PC-3 (cell line): Measurements from ENCODE around the gene MIDN. TPM values are rescaled to one million over a fixed set of nuclear protein-coding genes. Genes with fewer than 3 reads are reported as not detected.
"Not testable (repeated sequence)": the region's sequence is repeated elsewhere in the genome, so short reads cannot be mapped to it uniquely, and the experiment has no call there.

Experiments
- ATAC-seq: fragments of 200-7000 bp; cut with Tn5 transposase; 2 replicates; pipeline ENCODE4 v1.9.1; 2020; ENCODE audit warnings: mild to moderate bottlenecking, moderate library complexity
- BruUV-seq: library from RNA; stranded (reverse); fragments of 400-500 nt; replicated peaks from 2 replicates; lab custom pipeline; 2021; lab: Mats Ljungman, UMichigan
- CTCF ChIA-PET: fragments of 300-600 bp; sonication (Branson Sonifier 250); formaldehyde crosslinking; loops from one replicate; lab custom pipeline; 2022; ENCODE audit warnings: antibody characterized with exemption; lab: Charles Lee
- POLR2A ChIA-PET: fragments of 300-600 bp; sonication (Branson Sonifier 250); formaldehyde crosslinking; loops from one replicate; lab custom pipeline; 2022; ENCODE audit warnings: antibody characterized with exemption; ENCODE audit not compliant: unreplicated experiment; lab: Charles Lee
- DNase-seq: peaks from one replicate; pipeline ENCODE4 v3.0.0-alpha.2; 2015
- H2AFZ ChIP-seq: fragments of 300-600 bp; sonication (generic); 2 replicates; pipeline ENCODE4 v1.6.0; 2016; ENCODE audit warnings: antibody characterized with exemption, low read length
- H3F3A ChIP-seq: fragments of 300-600 bp; sonication (generic); one replicate; pipeline ENCODE4 v1.6.0; 2017; ENCODE audit warnings: antibody characterized with exemption, low read length, control low read depth, mild to moderate bottlenecking; ENCODE audit not compliant: unreplicated experiment
- H3K27ac ChIP-seq: fragments of 300-600 bp; sonication (generic); 2 replicates; pipeline ENCODE4 v1.5.1; 2016; ENCODE audit warnings: mild to moderate bottlenecking, low read length
- H3K27me3 ChIP-seq: fragments of 300-600 bp; sonication (generic); 2 replicates; pipeline ENCODE4 v1.6.1; 2016; ENCODE audit warnings: low read length, mixed read lengths
- H3K36me3 ChIP-seq: fragments of 300-600 bp; sonication (generic); 2 replicates; pipeline ENCODE4 v1.6.1; 2016; ENCODE audit warnings: low read depth, mixed run types, low read length, mixed read lengths
- H3K4me1 ChIP-seq: fragments of 300-600 bp; sonication (generic); 2 replicates; pipeline ENCODE4 v1.5.1; 2016; ENCODE audit warnings: low read length; ENCODE audit not compliant: insufficient read depth
- H3K4me2 ChIP-seq: fragments of 300-600 bp; sonication (generic); 2 replicates; pipeline ENCODE4 v1.6.0; 2016; ENCODE audit warnings: low read length
- H3K4me3 ChIP-seq: fragments of 300-600 bp; sonication (generic); 2 replicates; pipeline ENCODE4 v1.5.1; 2016; ENCODE audit warnings: mild to moderate bottlenecking, low read length, mixed read lengths
- H3K79me2 ChIP-seq: fragments of 300-600 bp; sonication (generic); 2 replicates; pipeline ENCODE4 v1.6.1; 2017; ENCODE audit warnings: low read length, mixed read lengths
- H3K9ac ChIP-seq: fragments of 300-600 bp; sonication (generic); 2 replicates; pipeline ENCODE4 v1.6.0; 2016; ENCODE audit warnings: mild to moderate bottlenecking, low read length
- H3K9me2 ChIP-seq: fragments of 300-600 bp; sonication (generic); replicated peaks from 2 replicates; pipeline ENCODE4 v1.6.1; 2016; ENCODE audit warnings: mixed run types, low read length, mixed read lengths
- H3K9me3 ChIP-seq: fragments of 300-600 bp; sonication (generic); 2 replicates; pipeline ENCODE4 v1.6.1; 2016; ENCODE audit warnings: low read length, mixed read lengths
- H4K20me1 ChIP-seq: fragments of 300-600 bp; sonication (generic); 2 replicates; pipeline ENCODE4 v1.6.1; 2016; ENCODE audit warnings: low read length, mixed read lengths
- CTCF ChIP-seq: fragments of 300-600 bp; sonication (generic); conservative IDR thresholded peaks from 2 replicates; pipeline ENCODE4 v1.5.1; 2017; ENCODE audit warnings: antibody characterized with exemption, low read depth, mild to moderate bottlenecking, low read length
- EZH2 ChIP-seq: fragments of 300-600 bp; sonication (generic); IDR thresholded peaks from one replicate; pipeline ENCODE4 v1.6.1; 2017; ENCODE audit warnings: antibody characterized with exemption, mild to moderate bottlenecking, low read length; ENCODE audit not compliant: unreplicated experiment
- EZH2phosphoT487 ChIP-seq: fragments of 300-600 bp; sonication (generic); IDR thresholded peaks from 2 replicates; pipeline ENCODE4 v1.6.1; 2018; ENCODE audit warnings: mild to moderate bottlenecking, antibody characterized with exemption, low read length, borderline replicate concordance
- intact Hi-C: fragments of 100-400 bp; cut with micrococcal nuclease; formaldehyde crosslinking; loops from 2 replicates; pipeline ENCODE4 v1.9.0; 2023
- total RNA-seq: library from RNA; depleted of rRNA; stranded (reverse); fragments of >200 nt; gene quantifications from 2 replicates; pipeline ENCODE4 v1.2.3, GENCODE V29; 2014

The MIDN gene
- total RNA-seq, 1 experiment from 2014 or later = 17.3 TPM

GRCh38 chr19:1304197-1304924 lies 56.0 kb downstream of the MIDN start:
- DNase-seq = no peak
- Histone ChIP-seq H3K4me3 (no peak overlapping the region), H3K4me2 (no peak overlapping the region), H3K9me2 (no peaks in the 10 kb centered on the region), H3F3A (no peaks in the 10 kb centered on the region), H3K9ac (no peak overlapping the region), H2AFZ (no peak overlapping the region), H3K27ac (no peak overlapping the region), H3K27me3 (no peaks in the 10 kb centered on the region), H3K79me2 (no peaks in the 10 kb centered on the region), H3K36me3 (no peaks in the 10 kb centered on the region), H4K20me1 (no peaks in the 10 kb centered on the region), H3K9me3 (no peaks in the 10 kb centered on the region), H3K4me1 (no peaks in the 10 kb centered on the region; the same call in 1 of the 2 replicates)
- ChIA-PET CTCF (no interaction called here), POLR2A (no interaction called here)
- peak; percentile 61; the same call in 1 of the 2 replicates for ATAC-seq
- intact Hi-C loops = no loop called here
- TF ChIP-seq EZH2phosphoT487 (no peak), EZH2 (no peak), CTCF (no peak)
- BruUV-seq = no TSS peak

DNA sequence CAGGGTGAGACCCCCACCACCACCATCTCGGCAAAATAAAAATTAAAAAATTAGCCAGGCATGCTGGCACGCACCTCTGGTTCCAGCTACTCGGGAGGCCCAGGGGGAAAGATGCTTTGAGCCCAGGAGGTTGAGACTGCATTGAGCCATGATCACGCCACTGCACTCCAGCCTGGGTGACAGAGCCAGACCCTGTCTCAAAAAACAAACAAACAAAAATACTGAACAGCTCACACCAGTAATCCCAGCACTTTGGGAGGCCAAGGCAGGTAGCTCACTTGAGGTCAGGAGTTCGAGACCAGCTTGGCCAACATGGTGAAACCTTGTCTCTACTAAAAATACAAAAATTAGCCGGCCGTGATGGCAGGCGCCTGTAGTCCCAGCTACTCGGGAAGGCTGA lies 57.0 kb downstream of the MIDN start:
- H3K4me3 ChIP-seq, CTCF ChIA-PET, POLR2A ChIA-PET, BruUV-seq, H3K27ac ChIP-seq, intact Hi-C loops, H3K27me3 ChIP-seq, H3K79me2 ChIP-seq, DNase-seq, H3K36me3 ChIP-seq, H3F3A ChIP-seq, H3K9me3 ChIP-seq, H3K4me2 ChIP-seq, ATAC-seq, H3K9ac ChIP-seq, H4K20me1 ChIP-seq, H2AFZ ChIP-seq, H3K4me1 ChIP-seq, H3K9me2 ChIP-seq: not testable (repeated sequence)

DNA sequence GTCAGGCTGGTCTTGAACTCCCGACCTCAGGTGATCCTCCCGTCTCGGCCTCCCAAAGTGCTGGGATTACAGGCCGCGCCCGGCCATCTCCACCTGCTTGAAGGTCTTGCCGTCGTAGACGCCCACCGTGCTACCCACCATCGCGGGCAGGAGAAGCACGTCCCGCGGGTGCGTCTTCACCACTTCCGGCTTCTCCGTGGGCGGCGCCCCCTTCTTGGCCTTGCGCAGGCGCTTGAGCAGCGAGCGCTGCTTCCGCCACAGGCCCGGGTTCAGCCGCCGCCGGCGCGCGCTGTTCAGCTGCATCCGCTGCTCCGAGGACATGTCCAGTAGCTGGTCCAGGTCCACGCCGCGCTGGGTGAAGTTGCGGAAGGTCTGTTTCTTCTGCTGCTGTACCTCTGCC lies 58.9 kb downstream of the MIDN start:
- Histone ChIP-seq H3K79me2 (no peaks in the 10 kb centered on the region), H3K9me3 (no peaks in the 10 kb centered on the region), H3K9me2 (no peaks in the 10 kb centered on the region), H3K27ac (no peak overlapping the region), H3K4me1 (no peaks in the 10 kb centered on the region; the same call in 1 of the 2 replicates), H3K27me3 (no peaks in the 10 kb centered on the region), H2AFZ (no peak overlapping the region), H3K9ac (no peak overlapping the region), H3K36me3 (no peaks in the 10 kb centered on the region), H4K20me1 (no peaks in the 10 kb centered on the region), H3F3A (no peaks in the 10 kb centered on the region), H3K4me2 (no peak overlapping the region), H3K4me3 (no peak overlapping the region)
- POLR2A ChIA-PET = no interaction called here
- ATAC-seq (no peak), DNase-seq (no peak)
- no peak for TF ChIP-seq EZH2
- no peak for TF ChIP-seq EZH2phosphoT487
- TF ChIP-seq CTCF = no peak
- BruUV-seq = no TSS peak
- intact Hi-C loops = no loop called here
- CTCF ChIA-PET = no interaction called here
